Measurements from ENCODE around the gene ALPL. TPM values are rescaled to one million over a fixed set of nuclear protein-coding genes. Genes with fewer than 3 reads are reported as not detected.

The ALPL gene
- total and polyA plus RNA-seq, 2 donors (not counting 1 experiment from before 2014, with no cell fraction given): 1.3 to 3.6 TPM

GRCh38 chr1:21576798-21577187 is 67.6 kb downstream of the ALPL start:
- H3K9me3 ChIP-seq (ENCODE audit: control insufficient read depth, insufficient read depth, low read depth, low read length): no peaks in the 10 kb centered on the region
- H3K4me3 ChIP-seq (replicated peaks in 1 of 4; ENCODE audit: control extremely low read depth in 1 of 4, insufficient read depth in 1 of 4, low read depth in 3 of 4, low read length in 4 of 4): no peak overlapping the region
- TF ChIP-seq CTCF (conservative IDR thresholded peaks at IDR 0.05 in 1 of 2, IDR thresholded peaks at IDR 0.05 in 1 of 2; ENCODE audit: low read depth in 1 of 2, low read length in 2 of 2) (no peak), EZH2 (IDR thresholded peaks at IDR 0.05; ENCODE audit: low read length, missing control alignments) (no peak)
- no peaks in the 10 kb centered on the region for H3K4me1 ChIP-seq (ENCODE audit: control insufficient read depth, extremely low read depth, insufficient read depth, low read length)
- no peak overlapping the region for H3K4me2 ChIP-seq (ENCODE audit: extremely low read depth, insufficient read depth, low read length)
- H4K20me1 ChIP-seq (ENCODE audit: control insufficient read depth, extremely low read depth, insufficient read depth, low read length): no peaks in the 10 kb centered on the region
- H3K9ac ChIP-seq (ENCODE audit: insufficient read depth, low read length): no peak overlapping the region
- DNase-seq (ENCODE audit: low read depth in 2 of 2): no peak
- no peak overlapping the region for H3K27ac ChIP-seq (ENCODE audit: insufficient read depth, low read length)
- H3K79me2 ChIP-seq (ENCODE audit: control insufficient read depth, insufficient read depth, low read length): no peaks in the 10 kb centered on the region
- no peak overlapping the region for H2AFZ ChIP-seq (ENCODE audit: low read length)
- no peaks in the 10 kb centered on the region for H3K27me3 ChIP-seq (ENCODE audit: control insufficient read depth, insufficient read depth, low read length)
- no peaks in the 10 kb centered on the region for H3K36me3 ChIP-seq (ENCODE audit: control insufficient read depth, insufficient read depth, low read length)

GRCh38 chr1:21577324-21577723 is 68.1 kb downstream of the ALPL start:
- Histone ChIP-seq H3K4me1 (ENCODE audit: control insufficient read depth, extremely low read depth, insufficient read depth, low read length) (no peaks in the 10 kb centered on the region), H3K79me2 (ENCODE audit: control insufficient read depth, insufficient read depth, low read length) (no peaks in the 10 kb centered on the region), H3K36me3 (ENCODE audit: control insufficient read depth, insufficient read depth, low read length) (no peaks in the 10 kb centered on the region), H3K27ac (ENCODE audit: insufficient read depth, low read length) (no peak overlapping the region), H3K4me2 (ENCODE audit: extremely low read depth, insufficient read depth, low read length) (no peak overlapping the region), H3K9ac (ENCODE audit: insufficient read depth, low read length) (no peak overlapping the region), H3K4me3 (replicated peaks in 1 of 4; ENCODE audit: control extremely low read depth in 1 of 4, insufficient read depth in 1 of 4, low read depth in 3 of 4, low read length in 4 of 4) (no peak overlapping the region), H4K20me1 (ENCODE audit: control insufficient read depth, extremely low read depth, insufficient read depth, low read length) (no peaks in the 10 kb centered on the region), H3K9me3 (ENCODE audit: control insufficient read depth, insufficient read depth, low read depth, low read length) (no peaks in the 10 kb centered on the region), H3K27me3 (ENCODE audit: control insufficient read depth, insufficient read depth, low read length) (no peaks in the 10 kb centered on the region), H2AFZ (ENCODE audit: low read length) (no peak overlapping the region)
- no peak for TF ChIP-seq CTCF (conservative IDR thresholded peaks at IDR 0.05 in 1 of 2, IDR thresholded peaks at IDR 0.05 in 1 of 2; ENCODE audit: low read depth in 1 of 2, low read length in 2 of 2)
- TF ChIP-seq EZH2 (IDR thresholded peaks at IDR 0.05; ENCODE audit: low read length, missing control alignments): no peak
- no peak for DNase-seq (ENCODE audit: low read depth in 2 of 2)

- no peaks in the 10 kb centered on the region for H3K79me2 ChIP-seq (ENCODE audit: control insufficient read depth, insufficient read depth, low read length)
Observed at GRCh38 chr1:21577933-21578332, 68.7 kb downstream of the ALPL start.

More at GRCh38 chr1:21577933-21578332, 68.7 kb downstream of the ALPL start:
- Histone ChIP-seq H3K36me3 (ENCODE audit: control insufficient read depth, insufficient read depth, low read length) (no peaks in the 10 kb centered on the region), H2AFZ (ENCODE audit: low read length) (no peak overlapping the region), H3K9me3 (ENCODE audit: control insufficient read depth, insufficient read depth, low read depth, low read length) (no peaks in the 10 kb centered on the region), H3K9ac (ENCODE audit: insufficient read depth, low read length) (no peak overlapping the region), H4K20me1 (ENCODE audit: control insufficient read depth, extremely low read depth, insufficient read depth, low read length) (no peaks in the 10 kb centered on the region), H3K27me3 (ENCODE audit: control insufficient read depth, insufficient read depth, low read length) (peaks cover 1% of the 10 kb centered on the region), H3K4me3 (replicated peaks in 1 of 4; ENCODE audit: control extremely low read depth in 1 of 4, insufficient read depth in 1 of 4, low read depth in 3 of 4, low read length in 4 of 4) (no peak overlapping the region), H3K4me1 (ENCODE audit: control insufficient read depth, extremely low read depth, insufficient read depth, low read length) (no peaks in the 10 kb centered on the region), H3K27ac (ENCODE audit: insufficient read depth, low read length) (no peak overlapping the region), H3K4me2 (ENCODE audit: extremely low read depth, insufficient read depth, low read length) (no peak overlapping the region)
- TF ChIP-seq EZH2 (IDR thresholded peaks at IDR 0.05; ENCODE audit: low read length, missing control alignments) (no peak), CTCF (conservative IDR thresholded peaks at IDR 0.05 in 1 of 2, IDR thresholded peaks at IDR 0.05 in 1 of 2; ENCODE audit: low read depth in 1 of 2, low read length in 2 of 2) (no peak)
- no peak for DNase-seq (ENCODE audit: low read depth in 2 of 2)

Measured in fibroblast of lung (primary cell).